A673 (cell line): ENCODE data around the gene PLEKHH2. TPM values are rescaled to one million over a fixed set of nuclear protein-coding genes. Genes with fewer than 3 reads are reported as not detected.

Source experiments
- BruUV-seq: library from RNA; stranded (reverse); fragments of 400-500 nt; replicated peaks from 2 replicates; lab custom pipeline; 2021; lab: Mats Ljungman, UMichigan
- CTCF ChIA-PET: fragments of 300-600 bp; sonication (Branson Sonifier 250); formaldehyde crosslinking; loops from one replicate; lab custom pipeline; 2022; ENCODE audit warnings: antibody characterized with exemption; lab: Charles Lee
- POLR2A ChIA-PET: fragments of 300-600 bp; sonication (Branson Sonifier 250); formaldehyde crosslinking; loops from one replicate; lab custom pipeline; 2022; ENCODE audit warnings: antibody characterized with exemption; ENCODE audit not compliant: low non-redundant PET; lab: Charles Lee
- DNase-seq: peaks from one replicate; pipeline ENCODE4 v3.0.0-alpha.2; 2015; ENCODE audit warnings: low spot score
- H3K27ac ChIP-seq: fragments of 200-600 bp; sonication (generic); 2 replicates; pipeline ENCODE4 v1.5.1; 2016; ENCODE audit warnings: mixed run types, low read depth, mild to moderate bottlenecking, mixed read lengths, antibody characterized with exemption, low read length; ENCODE audit not compliant: poor library complexity, severe bottlenecking
- H3K27me3 ChIP-seq: fragments of 200-600 bp; sonication (generic); replicated peaks from 2 replicates; pipeline ENCODE4 v1.6.1; 2017; ENCODE audit warnings: mixed run types, low read depth, mild to moderate bottlenecking, mixed read lengths, antibody characterized with exemption, low read length; ENCODE audit not compliant: insufficient read depth, poor library complexity
- H3K36me3 ChIP-seq: fragments of 200-600 bp; sonication (generic); 2 replicates; pipeline ENCODE4 v1.6.1; 2016; ENCODE audit warnings: mixed run types, mild to moderate bottlenecking, mixed read lengths, antibody characterized with exemption, low read length; ENCODE audit not compliant: insufficient read depth, poor library complexity, severe bottlenecking
- H3K4me1 ChIP-seq: fragments of 200-600 bp; sonication (generic); 2 replicates; pipeline ENCODE4 v1.6.1; 2017; ENCODE audit warnings: mixed run types, mild to moderate bottlenecking, mixed read lengths, antibody characterized with exemption, low read length; ENCODE audit not compliant: insufficient read depth, poor library complexity, severe bottlenecking
- H3K4me3 ChIP-seq: fragments of 200-600 bp; sonication (generic); 2 replicates; pipeline ENCODE4 v1.5.1; 2016; ENCODE audit warnings: low read depth, mixed run types, mild to moderate bottlenecking, mixed read lengths, low read length; ENCODE audit not compliant: poor library complexity, severe bottlenecking
- H3K9me3 ChIP-seq: fragments of 200-600 bp; sonication (generic); 2 replicates; pipeline ENCODE4 v1.6.1; 2016; ENCODE audit warnings: mixed run types, low read depth, mild to moderate bottlenecking, mixed read lengths, antibody characterized with exemption, low read length; ENCODE audit not compliant: poor library complexity, severe bottlenecking
- EZH2 ChIP-seq: fragments of 200-600 bp; sonication (generic); IDR thresholded peaks from 2 replicates; pipeline ENCODE4 v1.6.1; 2017; ENCODE audit warnings: borderline replicate concordance, low read depth, mild to moderate bottlenecking, mixed read lengths, antibody characterized with exemption, low read length; ENCODE audit not compliant: poor library complexity, severe bottlenecking
- intact Hi-C: fragments of 100-400 bp; cut with micrococcal nuclease; formaldehyde crosslinking; loops from one replicate; pipeline ENCODE4 v1.10.0; 2022; ENCODE audit not compliant: unreplicated experiment
- total RNA-seq: library from RNA; stranded (reverse); gene quantifications from 2 replicates; pipeline ENCODE4 v1.2.3, GENCODE V29; 2021
- TF ChIP-seq, protein P1 (sequence below): fragments of 300-800, 200-600 bp; sonication (generic); conservative IDR thresholded peaks from 2 replicates; pipeline ENCODE4 v1.5.1; 2017; ENCODE audit warnings: low read depth, mild to moderate bottlenecking, antibody characterized with exemption, low read length, moderate library complexity, mixed read lengths

The PLEKHH2 gene
- total RNA-seq, 1 experiment from 2014 or later, result 2.2 TPM

DNA sequence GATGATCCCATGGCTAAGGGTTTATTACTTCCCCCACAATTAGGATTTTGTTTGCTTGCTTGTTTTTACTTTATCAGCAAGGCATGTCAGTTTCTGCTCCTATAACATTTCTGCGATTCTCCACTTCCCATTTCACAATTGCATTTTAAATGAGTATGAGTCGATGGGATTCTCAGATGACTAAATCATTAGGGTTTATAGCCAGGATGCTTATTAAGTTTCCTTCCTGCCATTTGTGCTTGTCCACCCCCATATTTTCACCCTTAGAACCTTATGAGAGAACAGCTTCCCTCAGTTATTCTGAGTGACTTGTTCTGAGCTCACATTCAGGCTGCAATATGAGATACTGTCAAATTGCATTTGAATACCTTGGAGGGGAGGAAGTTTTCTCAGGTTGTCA is 77.1 kb downstream of the PLEKHH2 start:
- H3K4me3 ChIP-seq, result no peak overlapping the region
- H3K27me3 ChIP-seq, result no peaks in the 10 kb centered on the region
- TF ChIP-seq EZH2, result no peak
- TF ChIP-seq, protein P1, sequence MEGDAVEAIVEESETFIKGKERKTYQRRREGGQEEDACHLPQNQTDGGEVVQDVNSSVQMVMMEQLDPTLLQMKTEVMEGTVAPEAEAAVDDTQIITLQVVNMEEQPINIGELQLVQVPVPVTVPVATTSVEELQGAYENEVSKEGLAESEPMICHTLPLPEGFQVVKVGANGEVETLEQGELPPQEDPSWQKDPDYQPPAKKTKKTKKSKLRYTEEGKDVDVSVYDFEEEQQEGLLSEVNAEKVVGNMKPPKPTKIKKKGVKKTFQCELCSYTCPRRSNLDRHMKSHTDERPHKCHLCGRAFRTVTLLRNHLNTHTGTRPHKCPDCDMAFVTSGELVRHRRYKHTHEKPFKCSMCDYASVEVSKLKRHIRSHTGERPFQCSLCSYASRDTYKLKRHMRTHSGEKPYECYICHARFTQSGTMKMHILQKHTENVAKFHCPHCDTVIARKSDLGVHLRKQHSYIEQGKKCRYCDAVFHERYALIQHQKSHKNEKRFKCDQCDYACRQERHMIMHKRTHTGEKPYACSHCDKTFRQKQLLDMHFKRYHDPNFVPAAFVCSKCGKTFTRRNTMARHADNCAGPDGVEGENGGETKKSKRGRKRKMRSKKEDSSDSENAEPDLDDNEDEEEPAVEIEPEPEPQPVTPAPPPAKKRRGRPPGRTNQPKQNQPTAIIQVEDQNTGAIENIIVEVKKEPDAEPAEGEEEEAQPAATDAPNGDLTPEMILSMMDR, result no peak
- ChIA-PET CTCF (no interaction called here), POLR2A (no interaction called here)
- no peak overlapping the region for H3K27ac ChIP-seq
- no peaks in the 10 kb centered on the region for H3K36me3 ChIP-seq
- peak; percentile 66 for DNase-seq
- H3K4me1 ChIP-seq, result peaks cover 8% of the 10 kb centered on the region
- intact Hi-C loops, result no loop called here
- BruUV-seq, result no TSS peak
- H3K9me3 ChIP-seq, result no peaks in the 10 kb centered on the region

DNA sequence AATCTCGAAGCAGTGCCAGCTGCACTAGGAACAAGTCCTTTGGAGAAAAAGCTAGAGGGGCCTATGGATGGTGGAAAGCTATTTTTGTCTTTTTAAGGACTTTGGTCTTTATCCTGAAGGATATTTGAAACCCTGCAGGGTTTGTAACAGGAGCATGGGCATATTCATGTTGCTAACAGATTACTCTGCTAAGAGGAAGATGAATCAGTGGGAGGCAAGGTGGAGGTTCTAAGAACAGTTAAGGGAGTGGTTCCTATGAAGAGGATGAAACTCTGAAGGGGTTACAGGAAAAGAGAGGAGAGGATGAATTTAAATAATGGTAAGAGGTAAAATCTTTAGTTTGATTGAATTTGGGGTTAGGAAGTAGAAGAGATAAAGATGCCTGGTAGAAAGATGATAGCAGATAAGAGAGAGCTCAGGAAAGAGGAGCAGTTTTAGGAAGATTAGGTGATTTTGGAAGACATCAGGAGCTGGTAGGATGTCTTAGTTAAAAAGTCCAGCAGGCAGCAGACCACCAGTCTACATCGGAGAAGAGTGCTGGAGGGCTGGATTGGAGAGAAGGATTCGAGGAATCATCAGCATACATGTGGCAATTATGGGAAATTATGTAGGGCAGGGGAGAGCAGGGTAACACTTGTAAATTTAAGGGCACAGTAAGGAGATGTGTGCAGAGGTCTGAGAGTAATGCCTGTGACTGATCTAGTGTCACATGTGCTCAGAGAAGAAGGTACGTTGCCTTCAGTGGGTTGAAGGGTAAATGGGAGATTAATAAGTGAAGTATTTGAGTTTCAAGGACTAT is 78.4 kb downstream of the PLEKHH2 start:
- Histone ChIP-seq H3K9me3 (no peaks in the 10 kb centered on the region), H3K36me3 (no peaks in the 10 kb centered on the region), H3K27me3 (no peaks in the 10 kb centered on the region), H3K4me3 (no peak overlapping the region), H3K4me1 (peaks cover 8% of the 10 kb centered on the region), H3K27ac (no peak overlapping the region)
- no TSS peak for BruUV-seq
- POLR2A ChIA-PET, result no interaction called here
- no peak for TF ChIP-seq EZH2
- TF ChIP-seq, protein P1, result no peak
- no peak for DNase-seq
- CTCF ChIA-PET, result no interaction called here
- intact Hi-C loops, result no loop called here

DNA sequence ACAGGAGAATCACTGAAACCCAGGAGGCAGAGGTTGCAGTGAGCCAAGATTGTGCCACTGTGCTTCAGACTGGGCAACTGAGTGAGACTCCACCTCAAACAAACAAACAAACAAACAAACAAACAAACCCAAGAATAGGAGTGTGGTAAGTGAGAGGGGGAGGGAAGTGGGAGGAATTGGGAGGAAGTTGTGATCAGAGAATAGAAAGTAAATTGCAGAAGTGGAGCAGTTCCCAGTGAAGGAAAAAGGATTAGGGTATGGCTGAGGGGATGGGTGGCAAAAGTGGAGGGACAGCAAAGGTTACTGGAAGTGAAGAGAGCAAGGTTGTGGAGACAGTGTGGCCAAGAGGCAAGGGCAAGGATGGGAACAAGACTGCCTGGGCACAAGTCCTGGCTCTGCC is 80.3 kb downstream of the PLEKHH2 start:
- H3K36me3 ChIP-seq, result no peaks in the 10 kb centered on the region
- CTCF ChIA-PET, result no interaction called here
- no peaks in the 10 kb centered on the region for H3K27me3 ChIP-seq
- no peak for TF ChIP-seq EZH2
- TF ChIP-seq, protein P1, result no peak
- BruUV-seq, result no TSS peak
- no peak overlapping the region for H3K27ac ChIP-seq
- intact Hi-C loops, result no loop called here
- DNase-seq, result no peak
- peaks cover 8% of the 10 kb centered on the region for H3K4me1 ChIP-seq
- POLR2A ChIA-PET, result no interaction called here
- no peak overlapping the region for H3K4me3 ChIP-seq
- no peaks in the 10 kb centered on the region for H3K9me3 ChIP-seq
